Left colon (tissue), 2 donors: ENCODE data around the gene CNTNAP3. TPM values are rescaled to one million over a fixed set of nuclear protein-coding genes. Genes with fewer than 3 reads are reported as not detected.

Source experiments
- total RNA-seq, 2 donors: library from RNA; stranded (reverse); fragmentation: NEBNext Ultra II Directional; extraction: Animal tissue kit (Norgen Biotek cat#: 25700); gene quantifications; one replicate each; pipeline ENCODE4 v1.2.1, GENCODE V29; 2021
- donor health status: DM: no; HTN: no; CAD: no.
- donor health status: DM: yes; HTN: yes; CAD: no.

CNTNAP3 gene
- total RNA-seq, 2 donors from 2014 or later: 1.0 to 2.3 TPM

Other genes starting within 250 kb of the CNTNAP3 start
- not detected for gene SPATA31A1, start 67.5 kb upstream of the CNTNAP3 start, total RNA-seq